Erythroblast (primary cell): Measurements from ENCODE around the gene C6orf89.

Source experiments
- GATA1 ChIP-seq: IDR thresholded peaks from 2 replicates; pipeline ENCODE4 v1.6.1; 2011; ENCODE audit warnings: low read depth, mild to moderate bottlenecking, control low read depth, low read length, moderate library complexity
- POLR2A ChIP-seq: IDR thresholded peaks from 2 replicates; pipeline ENCODE4 v1.6.1; 2011; ENCODE audit warnings: mild to moderate bottlenecking, low read length

DNA sequence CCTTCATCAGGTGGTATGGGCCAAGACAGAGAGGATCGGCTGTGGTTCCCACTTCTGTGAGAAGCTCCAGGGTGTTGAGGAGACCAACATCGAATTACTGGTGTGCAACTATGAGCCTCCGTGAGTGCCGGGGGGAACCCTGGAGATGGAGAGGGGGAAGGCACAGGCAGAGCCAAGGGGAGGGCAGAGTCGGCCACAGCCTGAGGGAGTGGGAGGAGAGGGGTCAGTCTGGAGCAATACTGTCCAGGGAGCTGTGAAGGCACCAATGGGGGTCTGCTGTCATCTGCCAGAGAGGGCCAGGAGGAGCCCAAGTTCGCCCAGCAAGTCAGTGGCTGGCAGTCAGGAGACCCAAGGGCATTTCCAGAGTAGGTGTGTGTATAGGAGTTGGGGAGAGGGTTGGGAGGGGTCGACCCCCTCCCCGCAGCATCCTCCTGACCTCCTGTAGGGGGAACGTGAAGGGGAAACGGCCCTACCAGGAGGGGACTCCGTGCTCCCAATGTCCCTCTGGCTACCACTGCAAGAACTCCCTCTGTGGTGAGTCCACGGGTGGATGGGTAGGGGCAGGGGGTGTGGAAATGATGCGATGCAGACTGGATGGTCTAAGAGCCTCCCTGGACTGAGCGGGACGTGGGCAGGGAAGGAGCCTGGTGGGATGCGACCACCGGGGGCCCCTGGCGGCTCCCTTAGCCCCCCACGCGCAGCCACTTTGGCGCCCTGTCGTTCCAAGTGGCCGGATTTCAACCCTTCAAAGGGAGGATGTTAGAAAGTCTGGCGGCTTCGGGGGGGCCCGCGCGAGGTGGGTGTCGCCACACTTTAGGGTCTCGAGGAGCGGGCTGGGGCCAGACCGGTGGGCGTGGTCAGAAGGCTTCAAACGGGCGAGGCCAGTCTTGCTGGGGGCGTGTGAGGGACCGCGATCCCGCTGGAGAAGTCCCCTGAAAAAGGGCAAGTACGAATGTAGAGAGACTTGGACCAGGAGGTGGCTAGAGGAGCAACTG, 76.0 kb downstream of the C6orf89 start:
- no peak for TF ChIP-seq POLR2A
- TF ChIP-seq GATA1, result no peak
